Cardiac fibroblast (primary cell): ENCODE data around the gene CBL.
"Not testable (repeated sequence)": the region's sequence is repeated elsewhere in the genome, so short reads cannot be mapped to it uniquely, and the experiment has no call there.

Experiments
- DNase-seq, 2 donors: peaks; one replicate each; pipeline versions ENCODE4 v3.0.0 to v3.0.0-alpha.2; 2010; ENCODE audit warnings: low read depth in 2 of 2
- H3K4me3 ChIP-seq, 2 donors: replicated peaks in 1 of 2; 1 replicate in 1 of 2; 2 replicates in 1 of 2; pipeline ENCODE4 v1.5.1; 2011; ENCODE audit warnings: low read depth in 2 of 2, low read length in 2 of 2, mild to moderate bottlenecking in 2 of 2, moderate library complexity in 1 of 2
- CTCF ChIP-seq: IDR thresholded peaks from one replicate; pipeline ENCODE4 v1.5.1; 2011; ENCODE audit warnings: low read depth, mild to moderate bottlenecking, low read length, inconsistent platforms

The CBL gene

GRCh38 chr11:119209186-119209585, 3.0 kb downstream of the CBL start:
- H3K4me3 ChIP-seq, result no peak overlapping the region
- TF ChIP-seq CTCF, result no peak
- no peak for DNase-seq

DNA sequence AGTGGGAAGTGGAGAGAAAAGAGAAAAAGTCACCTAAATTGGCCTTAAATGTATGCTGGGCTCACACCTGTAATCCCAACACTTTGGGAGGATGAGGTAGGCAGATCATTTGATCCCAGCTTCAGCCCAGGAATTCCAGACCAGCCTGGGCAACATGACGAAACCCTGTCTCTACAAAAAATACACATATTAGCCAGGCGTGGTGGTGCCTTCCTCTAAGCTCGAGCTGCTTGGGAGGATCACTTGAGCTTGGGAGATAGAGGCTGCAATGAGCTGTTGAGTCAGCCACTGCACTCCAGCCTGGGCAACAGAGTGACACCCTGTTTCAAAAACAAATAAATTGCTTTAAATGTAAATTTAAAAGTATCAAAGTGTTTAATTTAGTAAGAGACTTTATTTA, 3.9 kb downstream of the CBL start:
- no peak overlapping the region for H3K4me3 ChIP-seq
- peak in 1 of 2 donors; percentile 17 for DNase-seq
- TF ChIP-seq CTCF, result no peak

DNA sequence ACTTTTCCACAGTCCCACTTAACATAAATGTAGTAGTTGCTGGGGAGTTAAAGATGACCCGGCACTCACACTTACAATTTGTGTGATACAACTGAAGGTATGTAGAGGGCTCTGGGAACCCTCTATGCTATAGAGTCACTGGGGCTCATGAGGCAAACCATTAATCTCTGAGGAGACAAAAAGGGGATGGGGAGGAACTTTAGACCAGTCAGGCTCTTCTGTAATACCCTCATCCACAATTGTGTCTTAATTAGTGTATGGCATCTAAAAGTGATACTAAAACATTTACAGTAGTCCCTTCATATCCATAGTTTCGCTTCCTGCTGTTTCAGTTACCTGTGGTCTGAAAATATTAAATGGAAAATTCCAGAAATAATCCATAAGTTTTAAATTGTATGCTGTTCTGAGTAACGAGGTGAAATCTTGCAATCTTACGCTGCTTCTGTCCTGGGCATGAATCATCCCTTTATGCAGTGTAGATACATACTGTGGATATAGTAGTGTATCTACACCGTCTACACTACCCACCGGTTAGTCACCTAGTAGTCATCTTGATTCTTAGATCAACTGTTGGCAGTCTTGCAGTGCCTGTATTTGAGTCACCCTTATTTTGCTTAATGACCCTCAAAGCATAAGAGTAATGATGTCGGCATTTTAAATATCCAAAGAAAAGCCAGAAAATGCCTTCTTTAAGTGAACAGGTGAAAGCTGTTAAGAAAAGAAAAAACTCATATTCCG, 12.2 kb downstream of the CBL start:
- peak; percentile 56 to 97 for DNase-seq
- TF ChIP-seq CTCF, result no peak
- H3K4me3 ChIP-seq, result no peak overlapping the region

DNA sequence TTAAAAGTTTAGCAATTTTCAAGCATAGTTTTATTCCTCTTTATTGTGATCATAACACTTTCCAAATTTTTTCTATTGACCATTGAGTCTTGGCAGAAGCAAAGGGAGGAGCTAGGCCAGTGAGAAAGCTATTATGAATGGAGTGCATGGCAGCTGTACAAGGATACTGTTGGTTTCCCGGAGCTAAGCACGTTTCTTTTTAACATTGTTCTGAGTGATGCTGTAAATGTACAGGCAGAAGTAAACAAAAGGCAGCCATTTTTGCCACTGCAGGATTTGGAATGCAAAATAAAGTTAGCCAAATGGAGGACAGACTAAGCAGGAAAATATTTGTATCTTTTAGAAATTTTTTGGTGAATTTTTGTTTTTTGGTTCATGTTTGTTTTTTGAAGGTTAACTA, 16.2 kb downstream of the CBL start:
- DNase-seq, result peak; percentile 59 to 71
- TF ChIP-seq CTCF, result no peak
- H3K4me3 ChIP-seq, result no peak overlapping the region

DNA sequence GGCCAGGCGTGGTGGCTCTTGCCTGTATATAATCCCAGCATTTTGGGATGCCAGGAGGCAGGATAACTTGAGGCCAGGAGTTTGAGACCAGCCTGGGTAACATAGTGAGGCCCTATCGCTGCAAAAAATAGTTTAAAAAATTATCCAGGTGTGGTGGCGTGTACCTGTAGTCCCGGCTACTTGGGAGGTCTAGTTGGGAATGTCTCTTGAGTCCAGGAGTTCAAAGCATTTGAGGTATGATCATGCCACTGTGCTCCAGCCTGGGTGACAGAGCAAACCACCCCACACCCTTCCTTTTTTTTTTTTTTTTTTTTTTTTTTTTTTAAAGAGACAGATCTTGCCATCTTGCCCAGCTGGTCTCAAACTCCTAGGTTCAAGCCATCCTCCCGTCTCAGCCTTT, 16.8 kb downstream of the CBL start:
- no peak overlapping the region for H3K4me3 ChIP-seq
- no peak for TF ChIP-seq CTCF
- DNase-seq, result no peak

GRCh38 chr11:119223856-119224255, 17.7 kb downstream of the CBL start:
- H3K4me3 ChIP-seq, result no peak overlapping the region
- DNase-seq, result peak in 1 of 2 donors; percentile 37
- no peak for TF ChIP-seq CTCF

GRCh38 chr11:119228535-119229287, 22.6 kb downstream of the CBL start:
- H3K4me3 ChIP-seq, DNase-seq: not testable (repeated sequence)
